ENCODE measurements around the gene PACS1.

The PACS1 gene

GRCh38 chr11:66289548-66290329, 219.7 kb downstream of the PACS1 start:
- Histone ChIP-seq H2AFZ (ENCODE audit: low read length) (peak overlapping the region; percentile 70), H3K9ac (ENCODE audit: low read depth, low read length, poor library complexity, severe bottlenecking) (peak overlapping the region; percentile 33), H3K79me2 (ENCODE audit: insufficient read depth, low read length) (peaks cover 14% of the 10 kb centered on the region), H3K4me3 (ENCODE audit: low read length, poor library complexity, severe bottlenecking) (peak overlapping the region; percentile 95), H3K9me2 (replicated peaks; ENCODE audit: low read depth, low read length) (no peaks in the 10 kb centered on the region), H3K4me2 (ENCODE audit: low read depth, low read length, poor library complexity, severe bottlenecking) (peak overlapping the region; percentile 78), H4K20me1 (ENCODE audit: insufficient read depth, low read length, poor library complexity, severe bottlenecking) (no peaks in the 10 kb centered on the region), H3K4me1 (ENCODE audit: insufficient read depth, low read length, poor library complexity, severe bottlenecking) (peaks cover 22% of the 10 kb centered on the region), H3K27me3 (ENCODE audit: insufficient read depth, low read length, poor library complexity, severe bottlenecking) (no peaks in the 10 kb centered on the region), H3K9me3 (ENCODE audit: insufficient read depth, low read depth, low read length) (no peaks in the 10 kb centered on the region), H3F3A (ENCODE audit: low read depth) (no peaks in the 10 kb centered on the region), H3K36me3 (ENCODE audit: insufficient read depth, low read length) (no peaks in the 10 kb centered on the region)
- TF ChIP-seq EZH2phosphoT487 (IDR thresholded peaks at IDR 0.05; ENCODE audit: borderline replicate concordance) (no peak), CTCF (conservative IDR thresholded peaks at IDR 0.05; ENCODE audit: low read length) (no peak)

- H3K4me3 ChIP-seq (ENCODE audit: low read length, poor library complexity, severe bottlenecking) = peak overlapping the region; percentile 95
- TF ChIP-seq CTCF (conservative IDR thresholded peaks at IDR 0.05; ENCODE audit: low read length) (no peak), EZH2phosphoT487 (IDR thresholded peaks at IDR 0.05; ENCODE audit: borderline replicate concordance) (no peak)
- H3K79me2 ChIP-seq (ENCODE audit: insufficient read depth, low read length) = peaks cover 14% of the 10 kb centered on the region
- H3K9ac ChIP-seq (ENCODE audit: low read depth, low read length, poor library complexity, severe bottlenecking) = no peak overlapping the region
- H3K27me3 ChIP-seq (ENCODE audit: insufficient read depth, low read length, poor library complexity, severe bottlenecking) = no peaks in the 10 kb centered on the region
- H3K4me2 ChIP-seq (ENCODE audit: low read depth, low read length, poor library complexity, severe bottlenecking) = peak overlapping the region; percentile 78
- no peaks in the 10 kb centered on the region for H3K9me2 ChIP-seq (replicated peaks; ENCODE audit: low read depth, low read length)
- no peaks in the 10 kb centered on the region for H3K9me3 ChIP-seq (ENCODE audit: insufficient read depth, low read depth, low read length)
- no peaks in the 10 kb centered on the region for H3F3A ChIP-seq (ENCODE audit: low read depth)
- no peak overlapping the region for H2AFZ ChIP-seq (ENCODE audit: low read length)
- H3K36me3 ChIP-seq (ENCODE audit: insufficient read depth, low read length) = no peaks in the 10 kb centered on the region
- peaks cover 22% of the 10 kb centered on the region for H3K4me1 ChIP-seq (ENCODE audit: insufficient read depth, low read length, poor library complexity, severe bottlenecking)
- H4K20me1 ChIP-seq (ENCODE audit: insufficient read depth, low read length, poor library complexity, severe bottlenecking) = no peaks in the 10 kb centered on the region
Measured at GRCh38 chr11:66290330-66290621, 220.2 kb downstream of the PACS1 start.

GRCh38 chr11:66291303-66291705, 221.2 kb downstream of the PACS1 start:
- H3K9ac ChIP-seq (ENCODE audit: low read depth, low read length, poor library complexity, severe bottlenecking) = no peak overlapping the region
- H3K79me2 ChIP-seq (ENCODE audit: insufficient read depth, low read length) = peaks cover 14% of the 10 kb centered on the region
- no peaks in the 10 kb centered on the region for H3K27me3 ChIP-seq (ENCODE audit: insufficient read depth, low read length, poor library complexity, severe bottlenecking)
- TF ChIP-seq CTCF (conservative IDR thresholded peaks at IDR 0.05; ENCODE audit: low read length) (no peak), EZH2phosphoT487 (IDR thresholded peaks at IDR 0.05; ENCODE audit: borderline replicate concordance) (no peak)
- no peak overlapping the region for H2AFZ ChIP-seq (ENCODE audit: low read length)
- H3K4me1 ChIP-seq (ENCODE audit: insufficient read depth, low read length, poor library complexity, severe bottlenecking) = peaks cover 22% of the 10 kb centered on the region
- H3K4me3 ChIP-seq (ENCODE audit: low read length, poor library complexity, severe bottlenecking) = no peak overlapping the region
- no peaks in the 10 kb centered on the region for H3K9me2 ChIP-seq (replicated peaks; ENCODE audit: low read depth, low read length)
- H3K4me2 ChIP-seq (ENCODE audit: low read depth, low read length, poor library complexity, severe bottlenecking) = no peak overlapping the region
- no peaks in the 10 kb centered on the region for H3K36me3 ChIP-seq (ENCODE audit: insufficient read depth, low read length)
- no peaks in the 10 kb centered on the region for H4K20me1 ChIP-seq (ENCODE audit: insufficient read depth, low read length, poor library complexity, severe bottlenecking)
- no peaks in the 10 kb centered on the region for H3K9me3 ChIP-seq (ENCODE audit: insufficient read depth, low read depth, low read length)
- H3F3A ChIP-seq (ENCODE audit: low read depth) = no peaks in the 10 kb centered on the region
